Smooth muscle cell (in vitro differentiated cells): ENCODE measurements around the gene MEGF10. TPM values are rescaled to one million over a fixed set of nuclear protein-coding genes. Genes with fewer than 3 reads are reported as not detected.

ENCODE experiments used
- DNase-seq: peaks from one replicate; lab custom pipeline; 2025; ENCODE audit not compliant: unreplicated experiment; lab: John Stamatoyannopoulos, UW
- H2AFZ ChIP-seq: fragments of 200-600 bp; sonication (generic); 2 replicates; pipeline ENCODE4 v1.6.0; 2016; ENCODE audit warnings: antibody characterized with exemption, low read depth, mild to moderate bottlenecking
- H3F3A ChIP-seq: fragments of 200-600 bp; sonication (generic); 2 replicates; pipeline ENCODE4 v1.6.0; 2017; ENCODE audit warnings: antibody characterized with exemption, low read depth
- H3K27ac ChIP-seq: fragments of 200-600 bp; sonication (generic); 2 replicates; pipeline ENCODE4 v1.5.1; 2016; ENCODE audit warnings: low read depth, mild to moderate bottlenecking
- H3K27me3 ChIP-seq: fragments of 200-600 bp; sonication (generic); 2 replicates; pipeline ENCODE4 v1.6.1; 2016; ENCODE audit warnings: low read depth, mild to moderate bottlenecking
- H3K36me3 ChIP-seq: fragments of 200-600 bp; sonication (generic); 2 replicates; pipeline ENCODE4 v1.5.1; 2016; ENCODE audit warnings: low read depth
- H3K4me1 ChIP-seq: fragments of 200-600 bp; sonication (generic); 2 replicates; pipeline ENCODE4 v1.5.1; 2016; ENCODE audit warnings: low read depth
- H3K4me2 ChIP-seq: fragments of 200-600 bp; sonication (generic); 2 replicates; pipeline ENCODE4 v1.6.0; 2016; ENCODE audit warnings: mild to moderate bottlenecking
- H3K4me3 ChIP-seq: fragments of 200-600 bp; sonication (generic); 2 replicates; pipeline ENCODE4 v1.5.1; 2016; ENCODE audit warnings: mild to moderate bottlenecking
- H3K79me2 ChIP-seq: fragments of 200-600 bp; sonication (generic); 2 replicates; pipeline ENCODE4 v1.6.0; 2016; ENCODE audit warnings: low read depth, mild to moderate bottlenecking
- H3K9ac ChIP-seq: fragments of 200-600 bp; sonication (generic); 2 replicates; pipeline ENCODE4 v1.6.0; 2016; ENCODE audit warnings: low read depth
- H3K9me3 ChIP-seq: fragments of 200-600 bp; sonication (generic); replicated peaks from 2 replicates; pipeline ENCODE4 v1.5.1; 2016; ENCODE audit warnings: low read depth
- H4K20me1 ChIP-seq: fragments of 200-600 bp; sonication (generic); 2 replicates; pipeline ENCODE4 v1.6.0; 2016; ENCODE audit warnings: low read depth
- WGBS: methylation state at CpG from one replicate; pipeline ENCODE4 v1.1.7; 2016; ENCODE audit warnings: low lambda C conversion rate; 5-methylcytosine and 5-hydroxymethylcytosine counted together
- polyA plus RNA-seq: library from polyadenylated mRNA; unstranded; fragments of >200 nt; fragmentation: Nextera tagmentation; extraction: Ambion mirVana; gene quantifications from 2 replicates; pipeline ENCODE4 v1.2.1, GENCODE V29; 2016
- total RNA-seq: library from RNA; depleted of rRNA; stranded (reverse); fragments of >200 nt; gene quantifications from 2 replicates; pipeline ENCODE4 v1.2.3, GENCODE V29; 2014
- TF ChIP-seq, protein P1 (sequence below): fragments of 200-600 bp; sonication (generic); IDR thresholded peaks from 2 replicates; pipeline ENCODE4 v1.5.1; 2017; ENCODE audit warnings: borderline replicate concordance, mild to moderate bottlenecking, antibody characterized with exemption; ENCODE audit not compliant: insufficient read depth, poor library complexity, severe bottlenecking

MEGF10 gene
- total and polyA plus RNA-seq, 2 experiments from 2014 or later = 0.83 to 3.6 TPM

GRCh38 chr5:127441799-127442484, 151.3 kb downstream of the MEGF10 start:
- no peaks in the 10 kb centered on the region for H3K9me3 ChIP-seq
- H3K9ac ChIP-seq = no peak overlapping the region
- TF ChIP-seq, protein P1, sequence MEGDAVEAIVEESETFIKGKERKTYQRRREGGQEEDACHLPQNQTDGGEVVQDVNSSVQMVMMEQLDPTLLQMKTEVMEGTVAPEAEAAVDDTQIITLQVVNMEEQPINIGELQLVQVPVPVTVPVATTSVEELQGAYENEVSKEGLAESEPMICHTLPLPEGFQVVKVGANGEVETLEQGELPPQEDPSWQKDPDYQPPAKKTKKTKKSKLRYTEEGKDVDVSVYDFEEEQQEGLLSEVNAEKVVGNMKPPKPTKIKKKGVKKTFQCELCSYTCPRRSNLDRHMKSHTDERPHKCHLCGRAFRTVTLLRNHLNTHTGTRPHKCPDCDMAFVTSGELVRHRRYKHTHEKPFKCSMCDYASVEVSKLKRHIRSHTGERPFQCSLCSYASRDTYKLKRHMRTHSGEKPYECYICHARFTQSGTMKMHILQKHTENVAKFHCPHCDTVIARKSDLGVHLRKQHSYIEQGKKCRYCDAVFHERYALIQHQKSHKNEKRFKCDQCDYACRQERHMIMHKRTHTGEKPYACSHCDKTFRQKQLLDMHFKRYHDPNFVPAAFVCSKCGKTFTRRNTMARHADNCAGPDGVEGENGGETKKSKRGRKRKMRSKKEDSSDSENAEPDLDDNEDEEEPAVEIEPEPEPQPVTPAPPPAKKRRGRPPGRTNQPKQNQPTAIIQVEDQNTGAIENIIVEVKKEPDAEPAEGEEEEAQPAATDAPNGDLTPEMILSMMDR = peak; percentile 51
- H3K27ac ChIP-seq = no peak overlapping the region
- no peaks in the 10 kb centered on the region for H3F3A ChIP-seq
- no peak overlapping the region for H3K4me2 ChIP-seq
- H2AFZ ChIP-seq = no peak overlapping the region
- H3K36me3 ChIP-seq = no peaks in the 10 kb centered on the region
- H4K20me1 ChIP-seq = no peaks in the 10 kb centered on the region
- no peaks in the 10 kb centered on the region for H3K27me3 ChIP-seq
- WGBS = 75% methylated on average over 4 of the region's 4 CpGs
- H3K79me2 ChIP-seq = no peaks in the 10 kb centered on the region
- H3K4me1 ChIP-seq = peaks cover 7% of the 10 kb centered on the region
- no peak overlapping the region for H3K4me3 ChIP-seq
- no peak for DNase-seq

DNA sequence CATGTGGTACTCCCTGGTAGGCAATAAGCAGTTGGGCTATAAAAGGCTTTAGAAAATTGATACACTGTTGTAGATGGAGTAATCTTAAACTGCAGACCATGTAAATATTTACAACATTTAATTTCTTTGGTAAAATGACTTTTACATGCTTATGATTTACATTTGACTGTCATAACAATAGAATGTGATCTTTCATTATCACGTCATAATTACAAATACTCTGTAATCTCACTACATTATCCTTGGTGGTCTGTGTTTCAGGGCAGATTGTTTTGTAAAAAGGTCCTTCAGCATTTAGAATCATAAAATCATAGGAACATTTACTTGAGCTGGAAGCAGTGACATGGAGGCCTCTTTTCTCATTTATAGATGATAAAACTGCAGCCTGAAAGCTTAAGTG, 153.6 kb downstream of the MEGF10 start:
- DNase-seq = no peak
- TF ChIP-seq, protein P1 = no peak
- Histone ChIP-seq H2AFZ (no peak overlapping the region), H3K79me2 (no peaks in the 10 kb centered on the region), H3K4me1 (peaks cover 7% of the 10 kb centered on the region), H3K27ac (no peak overlapping the region), H3K36me3 (no peaks in the 10 kb centered on the region), H3K9ac (no peak overlapping the region), H4K20me1 (no peaks in the 10 kb centered on the region), H3K9me3 (no peaks in the 10 kb centered on the region), H3K4me2 (no peak overlapping the region), H3K4me3 (no peak overlapping the region), H3F3A (no peaks in the 10 kb centered on the region), H3K27me3 (no peaks in the 10 kb centered on the region)
- WGBS = 92% methylated on average over 1 of the region's 1 CpG

DNA sequence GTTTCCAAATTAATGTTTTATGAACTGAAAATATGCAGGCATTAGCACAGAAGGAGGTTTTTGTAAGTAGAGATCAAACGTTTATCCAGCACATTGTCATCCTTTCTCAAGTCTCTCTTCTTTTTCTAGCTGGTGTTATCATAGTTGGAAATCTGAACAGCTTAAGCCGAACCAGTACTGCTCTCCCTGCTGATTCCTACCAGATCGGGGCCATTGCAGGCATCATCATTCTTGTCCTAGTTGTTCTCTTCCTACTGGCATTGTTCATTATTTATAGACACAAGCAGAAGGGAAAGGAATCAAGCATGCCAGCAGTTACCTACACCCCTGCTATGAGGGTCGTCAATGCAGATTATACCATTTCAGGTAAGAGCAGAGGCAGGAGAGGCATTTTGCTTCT, 154.7 kb downstream of the MEGF10 start:
- no peak overlapping the region for H3K4me2 ChIP-seq
- no peaks in the 10 kb centered on the region for H4K20me1 ChIP-seq
- no peak overlapping the region for H3K4me3 ChIP-seq
- 65% methylated on average over 4 of the region's 4 CpGs for WGBS
- H3K27ac ChIP-seq = no peak overlapping the region
- H3K9me3 ChIP-seq = no peaks in the 10 kb centered on the region
- peaks cover 7% of the 10 kb centered on the region for H3K4me1 ChIP-seq
- no peaks in the 10 kb centered on the region for H3K36me3 ChIP-seq
- H3K9ac ChIP-seq = no peak overlapping the region
- no peak overlapping the region for H2AFZ ChIP-seq
- no peaks in the 10 kb centered on the region for H3K79me2 ChIP-seq
- no peaks in the 10 kb centered on the region for H3K27me3 ChIP-seq
- no peak for DNase-seq
- H3F3A ChIP-seq = no peaks in the 10 kb centered on the region
- TF ChIP-seq, protein P1 = no peak

DNA sequence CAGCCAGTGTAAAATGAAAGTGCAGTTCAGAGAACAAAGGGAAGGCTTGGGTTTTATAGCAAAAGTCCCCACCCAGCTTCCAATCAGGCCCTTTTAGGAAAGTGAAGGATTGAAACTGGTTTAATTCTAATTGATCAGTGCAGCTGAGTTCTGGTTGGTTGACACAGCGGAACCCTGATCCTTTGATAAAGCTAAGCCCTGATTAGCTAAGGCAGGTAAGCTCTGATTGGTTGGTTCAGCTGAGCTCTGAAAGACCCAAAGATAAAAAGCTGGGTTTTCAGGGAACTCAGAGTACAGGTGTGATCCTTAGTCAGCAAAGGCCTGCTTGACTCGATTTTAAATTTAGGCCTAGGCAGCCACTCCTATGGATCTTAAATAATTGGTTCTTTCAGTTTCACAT, 156.0 kb downstream of the MEGF10 start:
- Histone ChIP-seq H3K79me2 (no peaks in the 10 kb centered on the region), H3K27ac (no peak overlapping the region), H2AFZ (no peak overlapping the region), H3K4me3 (no peak overlapping the region), H3K27me3 (no peaks in the 10 kb centered on the region), H4K20me1 (no peaks in the 10 kb centered on the region), H3K4me1 (peaks cover 7% of the 10 kb centered on the region), H3K36me3 (no peaks in the 10 kb centered on the region), H3K9ac (no peak overlapping the region), H3K9me3 (no peaks in the 10 kb centered on the region), H3K4me2 (no peak overlapping the region), H3F3A (no peaks in the 10 kb centered on the region)
- TF ChIP-seq, protein P1 = no peak
- WGBS = 96% methylated on average over 2 of the region's 2 CpGs
- DNase-seq = no peak
